NCI-H69 (cell line): ENCODE measurements around the gene RBM48.
"Not testable (repeated sequence)": the region's sequence is repeated elsewhere in the genome, so short reads cannot be mapped to it uniquely, and the experiment has no call there.

Source experiments
- DNase-seq: peaks from one replicate; lab custom pipeline; 2025; lab: John Stamatoyannopoulos, UW

Gene RBM48

GRCh38 chr7:92545116-92545515, 16.5 kb downstream of the RBM48 start:
- not testable (repeated sequence) for DNase-seq

GRCh38 chr7:92546856-92547497, 18.4 kb downstream of the RBM48 start:
- DNase-seq: no peak

GRCh38 chr7:92547579-92547978, 19.0 kb downstream of the RBM48 start:
- DNase-seq: no peak

GRCh38 chr7:92550194-92550593, 21.6 kb downstream of the RBM48 start:
- no peak for DNase-seq

- DNase-seq: no peak
Observed at GRCh38 chr7:92557249-92557648, 28.7 kb downstream of the RBM48 start.

- no peak for DNase-seq
Observed at GRCh38 chr7:92557808-92558362, 29.3 kb downstream of the RBM48 start.

- no peak for DNase-seq
Observed at GRCh38 chr7:92560602-92561001, 32.0 kb downstream of the RBM48 start.

- DNase-seq: no peak
Observed at GRCh38 chr7:92563345-92563744, 34.8 kb downstream of the RBM48 start.

- DNase-seq: no peak
Observed at GRCh38 chr7:92567460-92567859, 38.9 kb downstream of the RBM48 start.

- no peak for DNase-seq
Observed at GRCh38 chr7:92569137-92569536, 40.5 kb downstream of the RBM48 start.

GRCh38 chr7:92576296-92576695, 47.7 kb downstream of the RBM48 start:
- DNase-seq: no peak

GRCh38 chr7:92582948-92583347, 54.4 kb downstream of the RBM48 start:
- no peak for DNase-seq

- DNase-seq: peak; percentile 23
Observed at GRCh38 chr7:92584953-92585352, 56.4 kb downstream of the RBM48 start.

- peak; percentile 10 for DNase-seq
Observed at GRCh38 chr7:92586403-92586802, 57.8 kb downstream of the RBM48 start.

- DNase-seq: no peak
Observed at GRCh38 chr7:92586841-92587240, 58.2 kb downstream of the RBM48 start.
